HEK293 (cell line): ENCODE data around the gene VGLL4.

Experiments
- CTCF ChIA-PET: fragments of 350-600 bp; formaldehyde crosslinking; extraction: SDS; loops from one replicate; lab custom pipeline; 2021; ENCODE audit warnings: antibody characterized with exemption; lab: Yijun Ruan, JAX
- POLR2A ChIA-PET: fragments of 300-600 bp; formaldehyde crosslinking; extraction: SDS; loops from one replicate; lab custom pipeline; 2020; ENCODE audit warnings: antibody characterized with exemption, inconsistent platforms; lab: Yijun Ruan, JAX
- H3K27ac ChIP-seq: fragments of 200-500 bp; sonication (Bioruptor generic); 2 replicates; pipeline ENCODE4 v1.5.1; 2014; ENCODE audit warnings: low read depth, low read length, control low read depth, inconsistent platforms; ENCODE audit errors: extremely low read depth
- H3K36me3 ChIP-seq, 2 experiments: fragments of 200-500 bp in 1 of 2; sonication (Bioruptor generic) in 1 of 2; 1 replicate in 1 of 2; 2 replicates in 1 of 2; pipeline ENCODE4 v1.5.1; 2014 to 2017; ENCODE audit warnings: inconsistent platforms in 2 of 2, low read length in 2 of 2; ENCODE audit not compliant: control insufficient read depth in 2 of 2, insufficient read depth in 1 of 2
- H3K4me1 ChIP-seq: fragments of 200-500 bp; sonication (Bioruptor generic); 2 replicates; pipeline ENCODE4 v1.5.1; 2014; ENCODE audit warnings: mild to moderate bottlenecking, low read length, inconsistent platforms; ENCODE audit not compliant: control insufficient read depth, insufficient read depth
- H3K4me3 ChIP-seq: 2 replicates; pipeline ENCODE4 v1.5.1; 2011; ENCODE audit warnings: low read depth, mild to moderate bottlenecking, control low read depth, low read length, moderate library complexity
- H3K9me3 ChIP-seq: fragments of 200-500 bp; sonication (Bioruptor generic); 2 replicates; pipeline ENCODE4 v1.5.1; 2014; ENCODE audit warnings: low read depth, low read length, inconsistent platforms; ENCODE audit not compliant: control insufficient read depth, insufficient read depth
- KLF9 ChIP-seq: fragments of 450-650 bp; formaldehyde crosslinking; IDR thresholded peaks from 2 replicates; pipeline ENCODE4 v1.5.1; 2016; ENCODE audit warnings: missing biosample characterization, missing genetic modification characterization, low read depth
- MZF1 ChIP-seq: fragments of 450-650 bp; formaldehyde crosslinking; IDR thresholded peaks from 2 replicates; pipeline ENCODE4 v1.5.1; 2017; ENCODE audit warnings: missing biosample characterization, missing genetic modification characterization, borderline replicate concordance
- SALL2 ChIP-seq: fragments of 450-650 bp; formaldehyde crosslinking; IDR thresholded peaks from 2 replicates; pipeline ENCODE4 v1.5.0; 2017; ENCODE audit warnings: missing biosample characterization, mild to moderate bottlenecking, missing genetic modification characterization, borderline replicate concordance
- SETDB1 ChIP-seq: IDR thresholded peaks from one replicate; pipeline ENCODE4 v1.6.1; 2017; ENCODE audit warnings: mild to moderate bottlenecking, low read length, moderate library complexity, mixed read lengths; ENCODE audit not compliant: insufficient read length
- ZIC2 ChIP-seq: fragments of 450-650 bp; formaldehyde crosslinking; IDR thresholded peaks from 2 replicates; pipeline ENCODE4 v1.5.1; 2016; ENCODE audit warnings: missing biosample characterization, missing genetic modification characterization
- ZNF112 ChIP-seq: fragments of 450-650 bp; formaldehyde crosslinking; IDR thresholded peaks from 2 replicates; pipeline ENCODE4 v1.5.0; 2017; ENCODE audit warnings: missing biosample characterization, missing genetic modification characterization
- ZNF133 ChIP-seq: fragments of 450-650 bp; formaldehyde crosslinking; IDR thresholded peaks from 2 replicates; pipeline ENCODE4 v1.5.1; 2016; ENCODE audit warnings: missing biosample characterization, missing genetic modification characterization
- ZNF202 ChIP-seq: fragments of 450-650 bp; formaldehyde crosslinking; IDR thresholded peaks from 2 replicates; pipeline ENCODE4 v1.5.1; 2016; ENCODE audit warnings: missing biosample characterization, missing genetic modification characterization, borderline replicate concordance
- ZNF324 ChIP-seq: fragments of 450-650 bp; formaldehyde crosslinking; IDR thresholded peaks from 2 replicates; pipeline ENCODE4 v1.5.1; 2016; ENCODE audit warnings: missing biosample characterization, missing genetic modification characterization
- ZNF433 ChIP-seq: fragments of 450-650 bp; formaldehyde crosslinking; IDR thresholded peaks from 2 replicates; pipeline ENCODE4 v1.5.1; 2016; ENCODE audit warnings: missing biosample characterization, missing genetic modification characterization, low read depth
- ZNF580 ChIP-seq: fragments of 450-650 bp; formaldehyde crosslinking; IDR thresholded peaks from 2 replicates; pipeline ENCODE4 v1.5.1; 2016; ENCODE audit warnings: missing biosample characterization, missing genetic modification characterization
- ZNF585B ChIP-seq: fragments of 450-650 bp; formaldehyde crosslinking; IDR thresholded peaks from 2 replicates; pipeline ENCODE4 v1.5.1; 2016; ENCODE audit warnings: missing biosample characterization, missing genetic modification characterization
- ZNF621 ChIP-seq: fragments of 450-650 bp; formaldehyde crosslinking; IDR thresholded peaks from 2 replicates; pipeline ENCODE4 v1.5.1; 2017; ENCODE audit warnings: missing biosample characterization, missing genetic modification characterization
- ZNF660 ChIP-seq: fragments of 450-650 bp; IDR thresholded peaks from 2 replicates; pipeline ENCODE4 v1.5.1; 2018; ENCODE audit warnings: missing biosample characterization, mild to moderate bottlenecking, missing genetic modification characterization
- ZNF785 ChIP-seq: fragments of 450-650 bp; formaldehyde crosslinking; IDR thresholded peaks from 2 replicates; pipeline ENCODE4 v1.5.1; 2016; ENCODE audit warnings: missing biosample characterization, missing genetic modification characterization
- ZSCAN16 ChIP-seq: fragments of 450-650 bp; formaldehyde crosslinking; IDR thresholded peaks from 2 replicates; pipeline ENCODE4 v1.5.1; 2016; ENCODE audit warnings: missing biosample characterization, missing genetic modification characterization
- ZSCAN23 ChIP-seq: fragments of 450-650 bp; formaldehyde crosslinking; IDR thresholded peaks from 2 replicates; pipeline ENCODE4 v1.5.1; 2016; ENCODE audit warnings: missing biosample characterization, missing genetic modification characterization
- TF ChIP-seq, protein P1 (sequence below): fragments of 450-650 bp; formaldehyde crosslinking; IDR thresholded peaks from 2 replicates; pipeline ENCODE4 v1.5.1; 2016; ENCODE audit warnings: missing biosample characterization, missing genetic modification characterization
- TF ChIP-seq, protein P2 (sequence below): fragments of 450-650 bp; formaldehyde crosslinking; IDR thresholded peaks from 2 replicates; pipeline ENCODE4 v1.5.1; 2016; ENCODE audit warnings: missing biosample characterization, missing genetic modification characterization
- TF ChIP-seq, protein P3 (sequence below): fragments of 450-650 bp; formaldehyde crosslinking; IDR thresholded peaks from 2 replicates; pipeline ENCODE4 v1.5.1; 2016; ENCODE audit warnings: missing biosample characterization, missing genetic modification characterization, borderline replicate concordance
- TF ChIP-seq, protein P4 (sequence below): fragments of 450-650 bp; formaldehyde crosslinking; IDR thresholded peaks from 2 replicates; pipeline ENCODE4 v1.5.1; 2016; ENCODE audit warnings: missing biosample characterization, missing genetic modification characterization

Gene VGLL4

DNA sequence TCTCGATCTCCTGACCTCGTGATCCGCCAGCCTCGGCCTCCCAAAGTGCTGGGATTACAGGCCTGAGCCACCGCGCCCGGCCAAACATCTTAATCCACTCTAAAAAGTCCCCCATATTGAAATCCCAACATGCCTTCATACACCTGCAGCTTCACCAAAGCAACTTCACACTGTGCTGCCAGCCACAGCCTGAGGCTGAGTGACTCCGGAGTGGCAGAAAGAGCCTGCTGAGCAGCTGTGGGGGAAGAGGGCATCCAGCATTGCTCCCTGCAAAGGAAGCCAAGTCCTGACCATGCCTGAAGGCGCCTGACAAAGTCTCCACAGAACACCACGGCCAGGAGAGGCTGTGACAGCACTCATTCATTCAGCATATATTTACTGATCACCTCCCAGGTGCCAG, 21.6 kb upstream of the VGLL4 start:
- TF ChIP-seq ZIC2 (peak; percentile 75), ZNF202 (no peak)
- TF ChIP-seq, all 188 proteins: peak for 1
- H3K27ac ChIP-seq: no peak overlapping the region
- ChIA-PET POLR2A (no interaction called here), CTCF (interaction anchor here (0.6 to 1.2 kb wide), 2 partner anchors 10 to 20 kb away, joined by 4 read pairs; no protein-coding TSS in a partner anchor)
- no peaks in the 10 kb centered on the region for H3K4me1 ChIP-seq
- H3K9me3 ChIP-seq: no peaks in the 10 kb centered on the region
- no peak overlapping the region for H3K4me3 ChIP-seq
- no peaks in the 10 kb centered on the region for H3K36me3 ChIP-seq

- Histone ChIP-seq H3K27ac (no peak overlapping the region), H3K9me3 (no peaks in the 10 kb centered on the region), H3K36me3 (no peaks in the 10 kb centered on the region), H3K4me3 (no peak overlapping the region), H3K4me1 (no peaks in the 10 kb centered on the region)
- POLR2A ChIA-PET: no interaction called here
- TF ChIP-seq ZNF580 (tag by site-specific recombination): peak; percentile 50; the same call in 1 of the 2 replicates
- TF ChIP-seq ZNF324 (tag by site-specific recombination): no peak
- no peak for TF ChIP-seq ZNF133
- no peak for TF ChIP-seq KLF9
- peak; percentile 63 for TF ChIP-seq SETDB1
- no peak for TF ChIP-seq ZNF621 (tag by site-specific recombination)
- TF ChIP-seq, protein P1, sequence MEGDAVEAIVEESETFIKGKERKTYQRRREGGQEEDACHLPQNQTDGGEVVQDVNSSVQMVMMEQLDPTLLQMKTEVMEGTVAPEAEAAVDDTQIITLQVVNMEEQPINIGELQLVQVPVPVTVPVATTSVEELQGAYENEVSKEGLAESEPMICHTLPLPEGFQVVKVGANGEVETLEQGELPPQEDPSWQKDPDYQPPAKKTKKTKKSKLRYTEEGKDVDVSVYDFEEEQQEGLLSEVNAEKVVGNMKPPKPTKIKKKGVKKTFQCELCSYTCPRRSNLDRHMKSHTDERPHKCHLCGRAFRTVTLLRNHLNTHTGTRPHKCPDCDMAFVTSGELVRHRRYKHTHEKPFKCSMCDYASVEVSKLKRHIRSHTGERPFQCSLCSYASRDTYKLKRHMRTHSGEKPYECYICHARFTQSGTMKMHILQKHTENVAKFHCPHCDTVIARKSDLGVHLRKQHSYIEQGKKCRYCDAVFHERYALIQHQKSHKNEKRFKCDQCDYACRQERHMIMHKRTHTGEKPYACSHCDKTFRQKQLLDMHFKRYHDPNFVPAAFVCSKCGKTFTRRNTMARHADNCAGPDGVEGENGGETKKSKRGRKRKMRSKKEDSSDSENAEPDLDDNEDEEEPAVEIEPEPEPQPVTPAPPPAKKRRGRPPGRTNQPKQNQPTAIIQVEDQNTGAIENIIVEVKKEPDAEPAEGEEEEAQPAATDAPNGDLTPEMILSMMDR (tag by site-specific recombination): no peak
- TF ChIP-seq, protein P2, sequence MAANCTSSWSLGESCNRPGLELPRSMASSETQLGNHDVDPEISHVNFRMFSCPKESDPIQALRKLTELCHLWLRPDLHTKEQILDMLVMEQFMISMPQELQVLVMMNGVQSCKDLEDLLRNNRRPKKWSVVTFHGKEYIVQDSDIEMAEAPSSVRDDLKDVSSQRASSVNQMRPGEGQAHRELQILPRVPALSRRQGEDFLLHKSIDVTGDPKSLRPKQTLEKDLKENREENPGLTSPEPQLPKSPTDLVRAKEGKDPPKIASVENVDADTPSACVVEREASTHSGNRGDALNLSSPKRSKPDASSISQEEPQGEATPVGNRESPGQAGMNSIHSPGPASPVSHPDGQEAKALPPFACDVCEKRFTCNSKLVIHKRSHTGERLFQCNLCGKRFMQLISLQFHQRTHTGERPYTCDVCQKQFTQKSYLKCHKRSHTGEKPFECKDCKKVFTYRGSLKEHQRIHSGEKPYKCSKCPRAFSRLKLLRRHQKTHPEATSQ (tag by site-specific recombination): no peak
- no peak for TF ChIP-seq MZF1
- TF ChIP-seq SALL2 (tag by site-specific recombination): no peak
- TF ChIP-seq, protein P3, sequence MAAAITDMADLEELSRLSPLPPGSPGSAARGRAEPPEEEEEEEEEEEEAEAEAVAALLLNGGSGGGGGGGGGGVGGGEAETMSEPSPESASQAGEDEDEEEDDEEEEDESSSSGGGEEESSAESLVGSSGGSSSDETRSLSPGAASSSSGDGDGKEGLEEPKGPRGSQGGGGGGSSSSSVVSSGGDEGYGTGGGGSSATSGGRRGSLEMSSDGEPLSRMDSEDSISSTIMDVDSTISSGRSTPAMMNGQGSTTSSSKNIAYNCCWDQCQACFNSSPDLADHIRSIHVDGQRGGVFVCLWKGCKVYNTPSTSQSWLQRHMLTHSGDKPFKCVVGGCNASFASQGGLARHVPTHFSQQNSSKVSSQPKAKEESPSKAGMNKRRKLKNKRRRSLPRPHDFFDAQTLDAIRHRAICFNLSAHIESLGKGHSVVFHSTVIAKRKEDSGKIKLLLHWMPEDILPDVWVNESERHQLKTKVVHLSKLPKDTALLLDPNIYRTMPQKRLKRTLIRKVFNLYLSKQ (tag by site-specific recombination): no peak
- no peak for TF ChIP-seq ZNF660 (tag by site-specific recombination)
- CTCF ChIA-PET: interaction anchor here (0.7 to 3.1 kb wide), 8 partner anchors 11 to 283 kb away, joined by 3 to 10 read pairs (median 3); no protein-coding TSS in a partner anchor
Measured at GRCh38 chr3:11662392-11662990, 18.8 kb upstream of the VGLL4 start.

GRCh38 chr3:11661827-11662226, 18.1 kb upstream of the VGLL4 start:
- ChIA-PET CTCF (interaction anchor here (0.9 to 3.1 kb wide), 4 partner anchors 10 to 283 kb away, joined by 3 to 10 read pairs (median 6); no protein-coding TSS in a partner anchor), POLR2A (no interaction called here)
- Histone ChIP-seq H3K4me1 (no peaks in the 10 kb centered on the region), H3K9me3 (no peaks in the 10 kb centered on the region), H3K4me3 (no peak overlapping the region), H3K27ac (no peak overlapping the region), H3K36me3 (no peaks in the 10 kb centered on the region)
- TF ChIP-seq ZNF112 (tag by site-specific recombination) (no peak), ZNF585B (tag by site-specific recombination) (peak; percentile 22; the same call in 1 of the 2 replicates), ZNF433 (no peak), ZNF785 (tag by site-specific recombination) (no peak), ZSCAN23 (tag by site-specific recombination) (no peak), ZSCAN16 (tag by site-specific recombination) (no peak)
- TF ChIP-seq, protein P4, sequence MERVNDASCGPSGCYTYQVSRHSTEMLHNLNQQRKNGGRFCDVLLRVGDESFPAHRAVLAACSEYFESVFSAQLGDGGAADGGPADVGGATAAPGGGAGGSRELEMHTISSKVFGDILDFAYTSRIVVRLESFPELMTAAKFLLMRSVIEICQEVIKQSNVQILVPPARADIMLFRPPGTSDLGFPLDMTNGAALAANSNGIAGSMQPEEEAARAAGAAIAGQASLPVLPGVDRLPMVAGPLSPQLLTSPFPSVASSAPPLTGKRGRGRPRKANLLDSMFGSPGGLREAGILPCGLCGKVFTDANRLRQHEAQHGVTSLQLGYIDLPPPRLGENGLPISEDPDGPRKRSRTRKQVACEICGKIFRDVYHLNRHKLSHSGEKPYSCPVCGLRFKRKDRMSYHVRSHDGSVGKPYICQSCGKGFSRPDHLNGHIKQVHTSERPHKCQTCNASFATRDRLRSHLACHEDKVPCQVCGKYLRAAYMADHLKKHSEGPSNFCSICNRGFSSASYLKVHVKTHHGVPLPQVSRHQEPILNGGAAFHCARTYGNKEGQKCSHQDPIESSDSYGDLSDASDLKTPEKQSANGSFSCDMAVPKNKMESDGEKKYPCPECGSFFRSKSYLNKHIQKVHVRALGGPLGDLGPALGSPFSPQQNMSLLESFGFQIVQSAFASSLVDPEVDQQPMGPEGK (tag by site-specific recombination): no peak
